Measurements from ENCODE around the gene LGALS13. TPM values are rescaled to one million over a fixed set of nuclear protein-coding genes. Genes with fewer than 3 reads are reported as not detected.
A peak's percentile ranks its signal among the peaks of the same experiment; 100 is the strongest.

LGALS13 gene
- total and polyA plus RNA-seq, 2 experiments from 2014 or later: not detected

DNA sequence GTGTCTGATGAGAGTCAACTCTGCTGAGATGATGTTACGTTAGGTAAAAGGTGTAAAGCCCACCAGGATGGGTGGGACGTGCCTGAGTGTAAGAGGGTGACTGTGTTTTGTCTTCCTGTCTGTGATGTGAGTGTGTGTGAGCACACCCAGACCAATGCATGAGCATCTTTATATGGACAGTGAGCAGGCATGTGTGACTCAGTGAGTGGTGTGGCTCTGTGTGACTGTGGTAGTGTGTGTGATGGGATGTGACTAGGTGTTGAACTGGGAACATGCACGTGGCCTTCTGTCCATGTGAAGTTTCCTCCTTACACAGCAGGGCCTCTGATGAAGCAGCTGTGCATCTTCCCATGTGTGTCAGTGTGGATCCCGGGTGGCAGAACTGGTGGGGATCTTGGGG lies 35.6 kb downstream of the LGALS13 start:
- no peak for DNase-seq (ENCODE audit: low read depth in 1 of 2, low spot score in 1 of 2)
- H3K27me3 ChIP-seq: no peaks in the 10 kb centered on the region
- H3K27ac ChIP-seq: no peak overlapping the region
- no peaks in the 10 kb centered on the region for H3K4me1 ChIP-seq (ENCODE audit: low read depth)
- H3K9me3 ChIP-seq (ENCODE audit: low read depth): no peaks in the 10 kb centered on the region
- TF ChIP-seq, protein P1, sequence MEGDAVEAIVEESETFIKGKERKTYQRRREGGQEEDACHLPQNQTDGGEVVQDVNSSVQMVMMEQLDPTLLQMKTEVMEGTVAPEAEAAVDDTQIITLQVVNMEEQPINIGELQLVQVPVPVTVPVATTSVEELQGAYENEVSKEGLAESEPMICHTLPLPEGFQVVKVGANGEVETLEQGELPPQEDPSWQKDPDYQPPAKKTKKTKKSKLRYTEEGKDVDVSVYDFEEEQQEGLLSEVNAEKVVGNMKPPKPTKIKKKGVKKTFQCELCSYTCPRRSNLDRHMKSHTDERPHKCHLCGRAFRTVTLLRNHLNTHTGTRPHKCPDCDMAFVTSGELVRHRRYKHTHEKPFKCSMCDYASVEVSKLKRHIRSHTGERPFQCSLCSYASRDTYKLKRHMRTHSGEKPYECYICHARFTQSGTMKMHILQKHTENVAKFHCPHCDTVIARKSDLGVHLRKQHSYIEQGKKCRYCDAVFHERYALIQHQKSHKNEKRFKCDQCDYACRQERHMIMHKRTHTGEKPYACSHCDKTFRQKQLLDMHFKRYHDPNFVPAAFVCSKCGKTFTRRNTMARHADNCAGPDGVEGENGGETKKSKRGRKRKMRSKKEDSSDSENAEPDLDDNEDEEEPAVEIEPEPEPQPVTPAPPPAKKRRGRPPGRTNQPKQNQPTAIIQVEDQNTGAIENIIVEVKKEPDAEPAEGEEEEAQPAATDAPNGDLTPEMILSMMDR (IDR thresholded peaks at IDR 0.05; ENCODE audit: low read depth, low read length): no peak
- no peaks in the 10 kb centered on the region for H3K36me3 ChIP-seq
- H3K4me3 ChIP-seq: no peak overlapping the region

- H3K4me1 ChIP-seq (ENCODE audit: low read depth): no peaks in the 10 kb centered on the region
- H3K36me3 ChIP-seq: no peaks in the 10 kb centered on the region
- TF ChIP-seq, protein P1 (IDR thresholded peaks at IDR 0.05; ENCODE audit: low read depth, low read length): no peak
- no peak overlapping the region for H3K4me3 ChIP-seq
- no peak overlapping the region for H3K27ac ChIP-seq
- no peak for DNase-seq (ENCODE audit: low read depth in 1 of 2, low spot score in 1 of 2)
- H3K27me3 ChIP-seq: no peaks in the 10 kb centered on the region
- H3K9me3 ChIP-seq (ENCODE audit: low read depth): no peaks in the 10 kb centered on the region
These were observed 39.4 kb downstream of the LGALS13 start for GRCh38 chr19:39641773-39642172.

DNA sequence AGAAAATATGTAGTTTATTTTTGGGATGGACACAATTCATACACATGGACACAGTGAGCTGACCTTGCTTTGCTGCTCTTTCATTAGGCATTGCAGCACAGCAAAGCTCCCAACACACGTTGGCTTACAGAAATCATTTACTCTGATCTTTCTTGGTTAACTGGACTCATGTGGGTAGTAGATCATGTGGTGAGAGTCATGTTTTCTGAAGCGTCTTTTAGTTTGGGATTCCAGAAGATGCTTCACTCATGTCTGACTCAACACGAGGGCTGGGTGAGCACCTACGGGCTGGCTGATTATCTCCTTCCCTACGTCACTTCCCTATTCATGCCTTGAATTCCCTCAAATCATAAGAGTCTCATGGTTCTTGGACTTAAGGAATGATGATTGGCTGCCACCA lies 41.3 kb downstream of the LGALS13 start:
- no peaks in the 10 kb centered on the region for H3K27me3 ChIP-seq
- H3K4me1 ChIP-seq (ENCODE audit: low read depth): no peaks in the 10 kb centered on the region
- TF ChIP-seq, protein P1 (IDR thresholded peaks at IDR 0.05; ENCODE audit: low read depth, low read length): no peak
- no peak overlapping the region for H3K27ac ChIP-seq
- DNase-seq (ENCODE audit: low read depth in 1 of 2, low spot score in 1 of 2): no peak
- no peaks in the 10 kb centered on the region for H3K9me3 ChIP-seq (ENCODE audit: low read depth)
- H3K36me3 ChIP-seq: no peaks in the 10 kb centered on the region
- H3K4me3 ChIP-seq: no peak overlapping the region

DNA sequence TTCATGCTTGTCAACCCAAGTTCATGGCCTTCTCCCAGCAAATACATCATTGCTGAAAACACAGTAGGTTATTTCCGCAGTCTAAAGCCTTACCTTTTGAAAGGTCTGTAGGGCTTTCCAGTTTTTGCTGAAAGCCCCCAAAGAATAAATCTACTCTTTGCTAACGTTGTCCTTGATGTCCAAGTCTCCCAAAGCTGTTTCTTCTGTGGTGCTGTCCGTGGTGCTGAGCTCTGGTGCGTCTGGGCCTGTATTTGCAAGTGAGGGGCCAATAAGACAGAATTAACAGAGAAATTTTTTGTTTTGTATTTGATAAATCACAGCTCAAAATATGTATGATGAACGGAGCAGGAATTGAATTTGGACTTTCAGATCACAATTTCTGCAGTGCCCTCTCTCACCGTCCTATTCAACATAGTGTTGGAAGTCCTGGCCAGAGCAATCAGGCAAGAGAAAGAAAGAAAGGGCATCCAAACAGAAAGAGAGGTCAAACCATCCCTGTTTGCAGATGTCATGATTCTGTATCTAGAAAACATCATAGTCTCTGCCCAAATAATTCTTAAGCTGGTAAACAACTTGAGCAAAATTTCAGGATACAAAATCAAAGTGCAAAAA lies 43.6 kb downstream of the LGALS13 start:
- H3K9me3 ChIP-seq (ENCODE audit: low read depth): no peaks in the 10 kb centered on the region
- no peaks in the 10 kb centered on the region for H3K27me3 ChIP-seq
- no peaks in the 10 kb centered on the region for H3K4me1 ChIP-seq (ENCODE audit: low read depth)
- no peak overlapping the region for H3K27ac ChIP-seq
- TF ChIP-seq, protein P1 (IDR thresholded peaks at IDR 0.05; ENCODE audit: low read depth, low read length): no peak
- no peak overlapping the region for H3K4me3 ChIP-seq
- no peaks in the 10 kb centered on the region for H3K36me3 ChIP-seq
- peak; percentile 30 to 55 for DNase-seq (ENCODE audit: low read depth in 1 of 2, low spot score in 1 of 2)

GRCh38 chr19:39647918-39648317 lies 45.6 kb downstream of the LGALS13 start:
- Histone ChIP-seq H3K4me1 (ENCODE audit: low read depth) (no peaks in the 10 kb centered on the region), H3K27me3 (no peaks in the 10 kb centered on the region), H3K9me3 (ENCODE audit: low read depth) (no peaks in the 10 kb centered on the region), H3K4me3 (no peak overlapping the region), H3K27ac (no peak overlapping the region), H3K36me3 (no peaks in the 10 kb centered on the region)
- TF ChIP-seq, protein P1 (IDR thresholded peaks at IDR 0.05; ENCODE audit: low read depth, low read length): no peak
- no peak for DNase-seq (ENCODE audit: low read depth in 1 of 2, low spot score in 1 of 2)

Data from cardiac muscle cell (in vitro differentiated cells and primary cell).